Measurements from ENCODE around the gene OXLD1. TPM values are rescaled to one million over a fixed set of nuclear protein-coding genes. Genes with fewer than 3 reads are reported as not detected.
A peak's percentile ranks its signal among the peaks of the same experiment; 100 is the strongest.

The OXLD1 gene
- total RNA-seq, 2 donors from 2014 or later = 30.2 to 36.5 TPM

DNA sequence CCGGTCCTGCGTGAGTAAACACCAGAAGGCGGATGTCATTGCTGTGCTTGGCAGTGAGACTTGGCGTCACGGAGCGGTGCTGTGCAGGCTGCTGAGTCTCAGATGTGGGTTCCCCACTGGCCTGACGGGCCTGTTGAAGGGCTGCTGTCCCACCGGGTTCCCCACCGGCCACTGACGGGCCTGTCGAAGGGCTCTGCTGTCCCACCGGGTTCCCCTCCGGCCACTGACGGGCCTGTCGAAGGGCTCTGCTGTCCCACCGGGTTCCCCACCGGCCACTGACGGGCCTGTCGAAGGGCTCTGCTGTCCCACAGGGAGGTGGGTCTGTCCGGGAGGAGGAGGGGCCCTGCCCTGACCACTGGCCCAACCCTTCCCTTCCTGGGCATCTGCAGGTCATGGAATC lies 20.2 kb upstream of the OXLD1 start:
- Mint-ChIP-seq H3K4me3 (no peak overlapping the region), H3K27me3 (ENCODE audit: insufficient read depth) (no peaks in the 10 kb centered on the region), H3K36me3 (ENCODE audit: low read depth) (peaks cover 40% of the 10 kb centered on the region), H3K9me3 (no peaks in the 10 kb centered on the region), H3K4me1 (peaks cover 14% of the 10 kb centered on the region), H3K27ac (peak overlapping the region; percentile 52)
- DNase-seq = no peak
- 87 to 95% methylated on average over 3 to 20 of the region's 20 CpGs for whole genome bisulfite sequencing, 2 experiments (ENCODE audit: insufficient coverage in 1 of 2, insufficient read length in 1 of 2)
- Histone ChIP-seq H3K27me3 (ENCODE audit: control insufficient read depth, insufficient read depth, low read length, poor library complexity, severe bottlenecking) (no peaks in the 10 kb centered on the region), H3K27ac (ENCODE audit: low read depth, low read length) (no peak overlapping the region), H3K4me3 (ENCODE audit: low read length) (no peak overlapping the region), H3K9ac (ENCODE audit: extremely low read depth, low read length, poor library complexity, severe bottlenecking) (no peak overlapping the region), H3K36me3 (ENCODE audit: control insufficient read depth, insufficient read depth, low read length) (peaks cover 57% of the 10 kb centered on the region), H3K9me3 (ENCODE audit: control insufficient read depth, low read length) (no peaks in the 10 kb centered on the region), H3K4me1 (ENCODE audit: control insufficient read depth, insufficient read depth, low read length) (peaks cover 5% of the 10 kb centered on the region)
- TF ChIP-seq, protein P1, sequence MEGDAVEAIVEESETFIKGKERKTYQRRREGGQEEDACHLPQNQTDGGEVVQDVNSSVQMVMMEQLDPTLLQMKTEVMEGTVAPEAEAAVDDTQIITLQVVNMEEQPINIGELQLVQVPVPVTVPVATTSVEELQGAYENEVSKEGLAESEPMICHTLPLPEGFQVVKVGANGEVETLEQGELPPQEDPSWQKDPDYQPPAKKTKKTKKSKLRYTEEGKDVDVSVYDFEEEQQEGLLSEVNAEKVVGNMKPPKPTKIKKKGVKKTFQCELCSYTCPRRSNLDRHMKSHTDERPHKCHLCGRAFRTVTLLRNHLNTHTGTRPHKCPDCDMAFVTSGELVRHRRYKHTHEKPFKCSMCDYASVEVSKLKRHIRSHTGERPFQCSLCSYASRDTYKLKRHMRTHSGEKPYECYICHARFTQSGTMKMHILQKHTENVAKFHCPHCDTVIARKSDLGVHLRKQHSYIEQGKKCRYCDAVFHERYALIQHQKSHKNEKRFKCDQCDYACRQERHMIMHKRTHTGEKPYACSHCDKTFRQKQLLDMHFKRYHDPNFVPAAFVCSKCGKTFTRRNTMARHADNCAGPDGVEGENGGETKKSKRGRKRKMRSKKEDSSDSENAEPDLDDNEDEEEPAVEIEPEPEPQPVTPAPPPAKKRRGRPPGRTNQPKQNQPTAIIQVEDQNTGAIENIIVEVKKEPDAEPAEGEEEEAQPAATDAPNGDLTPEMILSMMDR (conservative IDR thresholded peaks at IDR 0.05) = no peak

DNA sequence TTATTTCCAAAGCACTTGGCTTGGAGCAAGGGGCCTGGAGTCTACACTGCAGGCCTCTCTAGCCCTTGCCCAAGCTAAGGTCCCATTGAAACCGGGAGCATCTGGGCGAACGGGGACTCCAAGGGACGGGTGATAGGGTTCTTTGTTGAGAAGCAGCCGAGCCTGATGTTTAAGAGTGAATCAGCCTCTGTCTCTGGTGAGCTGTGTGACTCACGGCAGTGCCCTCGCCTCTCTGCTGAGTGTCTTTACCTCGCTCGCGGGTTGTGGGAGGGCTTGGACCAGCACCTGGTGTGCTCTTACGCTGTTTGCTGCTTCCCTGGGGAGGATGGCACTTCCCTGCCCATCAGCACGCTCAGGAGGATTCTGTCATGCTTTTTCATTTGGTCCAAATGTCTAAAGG lies 18.7 kb upstream of the OXLD1 start:
- peaks cover 5% of the 10 kb centered on the region for H3K4me1 ChIP-seq (ENCODE audit: control insufficient read depth, insufficient read depth, low read length)
- TF ChIP-seq, protein P1 (conservative IDR thresholded peaks at IDR 0.05) = no peak
- peak overlapping the region; percentile 91 for H3K9ac ChIP-seq (ENCODE audit: extremely low read depth, low read length, poor library complexity, severe bottlenecking)
- peak overlapping the region; percentile 85 for H3K27ac Mint-ChIP-seq
- H3K4me3 Mint-ChIP-seq = peak overlapping the region; percentile 85
- peaks cover 49% of the 10 kb centered on the region for H3K36me3 ChIP-seq (ENCODE audit: control insufficient read depth, insufficient read depth, low read length)
- no peak overlapping the region for H3K27ac ChIP-seq (ENCODE audit: low read depth, low read length)
- no peaks in the 10 kb centered on the region for H3K27me3 Mint-ChIP-seq (ENCODE audit: insufficient read depth)
- peaks cover 38% of the 10 kb centered on the region for H3K36me3 Mint-ChIP-seq (ENCODE audit: low read depth)
- H3K9me3 ChIP-seq (ENCODE audit: control insufficient read depth, low read length) = no peaks in the 10 kb centered on the region
- 88 to 89% methylated on average over 12 of the region's 12 CpGs for WGBS, 2 experiments (ENCODE audit: insufficient coverage in 1 of 2, insufficient read length in 1 of 2)
- H3K4me3 ChIP-seq (ENCODE audit: low read length) = peak overlapping the region; percentile 85
- H3K9me3 Mint-ChIP-seq = no peaks in the 10 kb centered on the region
- peak; percentile 52 for DNase-seq
- H3K4me1 Mint-ChIP-seq = peaks cover 14% of the 10 kb centered on the region
- no peaks in the 10 kb centered on the region for H3K27me3 ChIP-seq (ENCODE audit: control insufficient read depth, insufficient read depth, low read length, poor library complexity, severe bottlenecking)

DNA sequence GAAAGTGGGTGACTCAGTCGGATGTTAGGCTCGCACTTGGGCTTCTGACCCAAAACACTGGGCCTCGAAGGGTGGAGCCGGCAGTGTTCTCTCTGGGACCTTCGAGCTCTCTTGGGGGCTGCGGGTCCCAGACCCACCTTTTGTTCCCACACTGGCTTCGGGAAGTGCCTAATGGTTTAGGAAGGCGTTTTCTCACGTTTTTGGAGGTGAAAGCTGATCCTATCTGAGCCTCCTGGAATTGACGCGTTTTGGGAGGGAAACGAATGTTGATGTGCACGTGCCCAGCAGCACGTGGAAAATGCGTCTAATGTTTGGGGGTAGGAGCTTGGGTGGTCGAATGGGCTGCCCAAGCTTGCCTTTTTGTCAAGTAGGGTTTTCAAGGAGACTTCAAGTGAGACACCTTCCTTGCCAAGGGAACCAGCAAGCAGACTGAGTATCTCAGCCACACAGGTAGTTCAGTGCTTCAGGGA lies 18.1 kb upstream of the OXLD1 start:
- peaks cover 5% of the 10 kb centered on the region for H3K4me1 ChIP-seq (ENCODE audit: control insufficient read depth, insufficient read depth, low read length)
- WGBS, 2 experiments (ENCODE audit: insufficient coverage in 1 of 2, insufficient read length in 1 of 2) = 15 to 19% methylated on average over 14 to 16 of the region's 16 CpGs
- peak overlapping the region; percentile 85 for H3K4me3 Mint-ChIP-seq
- H3K36me3 ChIP-seq (ENCODE audit: control insufficient read depth, insufficient read depth, low read length) = peaks cover 46% of the 10 kb centered on the region
- H3K27ac ChIP-seq (ENCODE audit: low read depth, low read length) = peak overlapping the region; percentile 57
- H3K9me3 Mint-ChIP-seq = no peaks in the 10 kb centered on the region
- H3K27me3 Mint-ChIP-seq (ENCODE audit: insufficient read depth) = no peaks in the 10 kb centered on the region
- no peaks in the 10 kb centered on the region for H3K27me3 ChIP-seq (ENCODE audit: control insufficient read depth, insufficient read depth, low read length, poor library complexity, severe bottlenecking)
- DNase-seq = no peak
- H3K4me3 ChIP-seq (ENCODE audit: low read length) = peak overlapping the region; percentile 85
- H3K9me3 ChIP-seq (ENCODE audit: control insufficient read depth, low read length) = no peaks in the 10 kb centered on the region
- peaks cover 32% of the 10 kb centered on the region for H3K36me3 Mint-ChIP-seq (ENCODE audit: low read depth)
- TF ChIP-seq, protein P1 (conservative IDR thresholded peaks at IDR 0.05) = no peak
- peak overlapping the region; percentile 85 for H3K27ac Mint-ChIP-seq
- peak overlapping the region; percentile 91 for H3K9ac ChIP-seq (ENCODE audit: extremely low read depth, low read length, poor library complexity, severe bottlenecking)
- peaks cover 14% of the 10 kb centered on the region for H3K4me1 Mint-ChIP-seq

Measured in endodermal cell (in vitro differentiated cells).